CD4-positive, CD25-positive, alpha-beta regulatory T cell (primary cell): ENCODE data around the gene G6PD. TPM values are rescaled to one million over a fixed set of nuclear protein-coding genes. Genes with fewer than 3 reads are reported as not detected.
"Not testable (repeated sequence)": the region's sequence is repeated elsewhere in the genome, so short reads cannot be mapped to it uniquely, and the experiment has no call there.

Experiments used
- ATAC-seq, 2 donors: fragments of 150-1000 bp; cut with Tn5 transposase; one replicate each; pipeline ENCODE4 v1.10.0; 2021; ENCODE audit warnings: low read depth in 2 of 2, moderate number of reproducible peaks in 2 of 2, moderate library complexity in 1 of 2
- DNase-seq, 3 donors: peaks; one replicate each; pipeline versions ENCODE4 v3.0.0 to v3.0.0-alpha.2; 2012 to 2022; ENCODE audit warnings: mixed read lengths in 1 of 3
- H3K27ac ChIP-seq: one replicate; pipeline ENCODE4 v1.7.0; 2013; ENCODE audit warnings: mild to moderate bottlenecking, low read length; ENCODE audit not compliant: insufficient read depth, poor library complexity, severe bottlenecking
- H3K27me3 ChIP-seq: one replicate; pipeline ENCODE4 v1.7.0; 2013; ENCODE audit warnings: low read length; ENCODE audit not compliant: control insufficient read depth, insufficient read depth
- H3K36me3 ChIP-seq: one replicate; pipeline ENCODE4 v1.7.0; 2013; ENCODE audit warnings: mild to moderate bottlenecking, low read length, moderate library complexity; ENCODE audit not compliant: control insufficient read depth, insufficient read depth
- H3K4me1 ChIP-seq: 2 replicates; pipeline ENCODE4 v1.7.0; 2013; ENCODE audit warnings: mild to moderate bottlenecking, low read length; ENCODE audit not compliant: insufficient read depth, control insufficient read depth, poor library complexity, severe bottlenecking
- H3K4me3 ChIP-seq: one replicate; pipeline ENCODE4 v1.7.0; 2013; ENCODE audit warnings: low read depth, mild to moderate bottlenecking, low read length, moderate library complexity
- H3K9me3 ChIP-seq, 2 experiments: 1 replicate in 1 of 2; 2 replicates in 1 of 2; pipeline ENCODE4 v1.7.0; 2013; ENCODE audit warnings: low read length in 2 of 2, mild to moderate bottlenecking in 1 of 2, moderate library complexity in 1 of 2; ENCODE audit not compliant: control insufficient read depth in 2 of 2
- H3K27ac Mint-ChIP-seq, 3 donors: one replicate each; pipeline ENCODE4 v1.8.0; 2020 to 2022; ENCODE audit warnings: mild to moderate bottlenecking in 3 of 3, mixed read lengths in 3 of 3, moderate library complexity in 2 of 3
- H3K27me3 Mint-ChIP-seq: one replicate; pipeline ENCODE4 v1.8.0; 2022; ENCODE audit warnings: mild to moderate bottlenecking, mixed read lengths
- H3K36me3 Mint-ChIP-seq: one replicate; pipeline ENCODE4 v1.8.0; 2020; ENCODE audit warnings: mixed read lengths
- H3K4me1 Mint-ChIP-seq, 4 donors: one replicate each; pipeline ENCODE4 v1.8.0; 2020 to 2022; ENCODE audit warnings: mixed read lengths in 4 of 4, mild to moderate bottlenecking in 1 of 4
- H3K4me3 Mint-ChIP-seq, 4 donors: one replicate each; pipeline ENCODE4 v1.8.0; 2020 to 2022; ENCODE audit warnings: mild to moderate bottlenecking in 4 of 4, mixed read lengths in 4 of 4, moderate library complexity in 3 of 4
- H3K9me3 Mint-ChIP-seq, 7 donors: one replicate each; pipeline ENCODE4 v1.8.0; 2020 to 2022; ENCODE audit warnings: mixed read lengths in 7 of 7, mild to moderate bottlenecking in 3 of 7, moderate library complexity in 2 of 7
- polyA plus RNA-seq, 4 donors: library from polyadenylated mRNA; unstranded; fragments of 300-500 nt; fragmentation: Illumina TruSeq; gene quantifications; one replicate each; pipeline ENCODE4 v1.2.3, GENCODE V29; 2021
- total RNA-seq: library from RNA; stranded (reverse); gene quantifications from one replicate; pipeline ENCODE4 v1.2.3, GENCODE V29; 2022

The G6PD gene
- total and polyA plus RNA-seq, 5 donors from 2014 or later = 2.3 to 36.5 (median 4.5) TPM

DNA sequence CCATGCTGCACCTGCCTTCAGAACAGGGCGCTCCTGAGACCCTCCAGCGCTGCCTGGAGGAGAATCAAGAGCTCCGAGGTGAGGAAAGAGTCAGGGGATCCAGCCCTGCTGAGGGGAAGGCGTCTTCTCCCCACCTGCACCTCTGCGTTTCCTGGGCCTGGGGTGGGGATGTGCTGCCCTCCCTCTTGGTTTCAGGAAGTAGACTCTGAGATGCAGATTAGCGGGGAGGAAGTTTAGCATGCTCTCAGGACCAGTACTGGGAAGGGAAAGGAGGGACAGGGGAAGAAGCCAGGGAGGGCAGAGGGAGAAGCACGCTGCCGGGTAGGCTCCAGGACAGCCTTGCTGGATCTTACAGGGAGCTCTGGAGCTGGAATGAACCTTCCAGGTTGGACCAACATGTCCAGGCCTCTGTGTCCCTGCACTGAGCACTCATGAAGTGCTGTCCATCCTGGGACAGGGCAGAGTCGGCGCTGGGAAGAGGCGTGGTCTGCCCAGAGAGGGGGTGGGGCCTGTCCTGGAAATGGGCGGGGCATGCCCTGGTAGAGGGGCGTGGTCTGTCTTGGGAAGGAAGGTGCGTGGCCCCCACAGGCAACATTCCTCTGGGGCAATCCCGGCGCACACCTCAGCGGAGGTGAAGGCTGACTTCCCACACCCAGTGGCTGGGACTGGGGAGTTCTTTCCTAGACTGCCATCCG is 5.6 kb upstream of the G6PD start:
- H3K27ac Mint-ChIP-seq = peak overlapping the region in 1 of 3 donors; percentile 31
- H3K4me1 Mint-ChIP-seq = peaks cover 11 to 50% (median 18%) of the 10 kb centered on the region in 4 donors
- not testable (repeated sequence) for H3K9me3 Mint-ChIP-seq, H3K9me3 ChIP-seq, H3K27me3 Mint-ChIP-seq, ATAC-seq, H3K27ac ChIP-seq, H3K4me3 Mint-ChIP-seq, DNase-seq, H3K27me3 ChIP-seq, H3K4me3 ChIP-seq
- H3K36me3 Mint-ChIP-seq = peaks cover 20% of the 10 kb centered on the region
- H3K36me3 ChIP-seq = peaks cover 13% of the 10 kb centered on the region
- H3K4me1 ChIP-seq = peaks cover 21% of the 10 kb centered on the region

DNA sequence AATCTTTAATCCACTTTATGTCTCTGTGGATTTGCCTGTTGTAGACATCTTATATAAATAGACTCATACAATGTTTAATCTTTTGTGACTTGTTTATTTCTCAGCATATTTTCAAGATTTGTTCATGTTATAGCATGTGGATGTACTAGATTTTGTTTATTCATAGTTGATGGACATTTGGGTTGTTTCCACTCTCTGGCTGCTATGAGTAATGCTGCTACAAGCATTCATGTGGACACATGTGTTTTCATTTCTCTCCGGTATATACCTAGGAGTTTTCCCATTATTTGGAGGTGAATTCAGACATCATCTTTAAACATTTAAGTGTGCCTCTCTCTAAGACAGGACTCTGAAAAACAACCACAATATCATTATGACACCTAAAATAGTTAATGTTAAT is 3.1 kb upstream of the G6PD start:
- DNase-seq (no peak), ATAC-seq (no peak)
- H3K36me3 ChIP-seq = peaks cover 9% of the 10 kb centered on the region
- peaks cover 20% of the 10 kb centered on the region for H3K36me3 Mint-ChIP-seq
- H3K27ac ChIP-seq = no peak overlapping the region
- H3K27me3 Mint-ChIP-seq = no peaks in the 10 kb centered on the region
- H3K4me1 ChIP-seq = peaks cover 30% of the 10 kb centered on the region
- H3K4me3 Mint-ChIP-seq = peak overlapping the region in 3 of 4 donors; percentile 57 to 85 (median 73)
- peaks cover 11 to 58% (median 21%) of the 10 kb centered on the region in 4 donors for H3K4me1 Mint-ChIP-seq
- H3K9me3 ChIP-seq = no peaks in the 10 kb centered on the region
- no peaks in the 10 kb centered on the region for H3K27me3 ChIP-seq
- H3K4me3 ChIP-seq = peak overlapping the region; percentile 10
- peak overlapping the region in 1 of 3 donors; percentile 56 for H3K27ac Mint-ChIP-seq
- no peaks in the 10 kb centered on the region for H3K9me3 Mint-ChIP-seq

DNA sequence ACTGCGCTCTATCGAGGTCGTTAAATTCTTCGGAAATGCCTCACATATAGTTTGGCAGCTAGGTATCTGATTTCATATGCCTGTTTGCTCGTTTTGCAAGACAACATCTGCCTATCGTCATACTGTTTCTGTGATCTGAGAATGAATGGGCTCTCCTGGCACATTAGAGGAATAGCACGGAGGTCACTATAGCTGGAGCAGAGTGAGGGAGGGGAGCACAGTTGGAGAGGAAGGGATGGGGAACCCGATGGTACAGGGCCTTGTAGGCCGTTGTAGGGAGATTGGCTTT is 1.3 kb upstream of the G6PD start:
- no peak for ATAC-seq
- peaks cover 33% of the 10 kb centered on the region for H3K4me1 ChIP-seq

DNA sequence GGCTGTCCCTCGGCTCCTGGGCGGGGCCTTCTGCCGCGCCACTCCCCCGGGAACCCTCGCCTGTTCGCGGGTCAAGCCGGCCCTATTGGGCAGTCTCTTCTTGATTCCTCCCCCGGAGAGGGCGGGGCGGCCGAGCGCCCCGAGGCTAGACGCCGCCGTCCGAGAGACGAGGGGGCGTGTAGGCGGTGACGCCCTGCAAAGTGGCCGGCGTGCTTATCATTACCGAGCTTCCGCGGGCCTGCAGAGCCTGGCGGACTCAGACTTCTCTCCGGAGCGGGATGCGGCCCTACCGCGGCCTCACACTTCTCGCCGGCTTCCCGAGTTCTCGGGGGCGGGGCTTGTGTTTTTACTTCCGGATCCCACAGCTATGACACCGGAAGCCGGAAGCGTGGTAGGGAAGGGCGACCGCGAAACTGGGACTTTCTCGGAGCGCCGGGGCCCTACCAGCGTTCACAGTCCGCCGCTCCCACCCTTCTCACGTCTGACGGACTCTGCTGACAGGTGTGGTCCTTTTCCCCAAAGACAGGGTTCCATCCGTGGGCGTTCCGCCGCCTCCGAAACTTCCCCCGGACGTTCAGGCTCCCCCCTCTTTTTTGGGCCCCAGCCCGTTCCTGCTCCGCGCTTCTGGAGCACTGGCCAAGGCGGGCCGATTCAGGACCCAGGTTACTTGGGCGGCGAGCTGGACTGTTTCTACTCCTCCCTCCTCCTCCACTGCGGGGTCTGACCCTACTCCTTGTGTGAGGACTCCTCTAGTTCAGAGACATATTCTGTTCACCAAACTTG is 790 bp upstream of the G6PD start, which contains the start of gene IKBKG:
TSS of gene IKBKG (plus strand) at position 376 of the 783 bp plus-strand sequence. CDS start 4,383 bp downstream, outside the sequence.
- ATAC-seq = peak; percentile 78 to 82
- Histone ChIP-seq H3K9me3 (no peaks in the 10 kb centered on the region), H3K36me3 (peaks cover 2% of the 10 kb centered on the region), H3K27ac (peak within 1 kb of the TSS; percentile 92), H3K4me1 (peaks cover 39% of the 10 kb centered on the region), H3K27me3 (no peaks in the 10 kb centered on the region), H3K4me3 (peak within 1 kb of the TSS; percentile 88)
- Mint-ChIP-seq H3K4me3 (peak within 1 kb of the TSS; percentile 89 to 95 (median 90)), H3K27ac (peak within 1 kb of the TSS; percentile 91 to 98 (median 96)), H3K36me3 (peaks cover 13% of the 10 kb centered on the region), H3K27me3 (no peaks in the 10 kb centered on the region), H3K9me3 (no peaks in the 10 kb centered on the region), H3K4me1 (peaks cover 11 to 59% (median 22%) of the 10 kb centered on the region in 4 donors)
- DNase-seq = peak; percentile 84 to 92 (median 89)

More for the DNA sequence above, 1.3 kb upstream of the G6PD start:
- Mint-ChIP-seq H3K27ac (peak overlapping the region; percentile 91 to 98 (median 96)), H3K27me3 (no peaks in the 10 kb centered on the region), H3K4me1 (peaks cover 11 to 56% (median 21%) of the 10 kb centered on the region in 4 donors), H3K36me3 (peaks cover 13% of the 10 kb centered on the region), H3K4me3 (peak overlapping the region; percentile 89 to 95 (median 90)), H3K9me3 (no peaks in the 10 kb centered on the region)
- Histone ChIP-seq H3K4me3 (peak overlapping the region; percentile 88), H3K9me3 (no peaks in the 10 kb centered on the region), H3K27me3 (no peaks in the 10 kb centered on the region), H3K27ac (peak overlapping the region; percentile 92), H3K36me3 (peaks cover 3% of the 10 kb centered on the region)
- DNase-seq = no peak

DNA sequence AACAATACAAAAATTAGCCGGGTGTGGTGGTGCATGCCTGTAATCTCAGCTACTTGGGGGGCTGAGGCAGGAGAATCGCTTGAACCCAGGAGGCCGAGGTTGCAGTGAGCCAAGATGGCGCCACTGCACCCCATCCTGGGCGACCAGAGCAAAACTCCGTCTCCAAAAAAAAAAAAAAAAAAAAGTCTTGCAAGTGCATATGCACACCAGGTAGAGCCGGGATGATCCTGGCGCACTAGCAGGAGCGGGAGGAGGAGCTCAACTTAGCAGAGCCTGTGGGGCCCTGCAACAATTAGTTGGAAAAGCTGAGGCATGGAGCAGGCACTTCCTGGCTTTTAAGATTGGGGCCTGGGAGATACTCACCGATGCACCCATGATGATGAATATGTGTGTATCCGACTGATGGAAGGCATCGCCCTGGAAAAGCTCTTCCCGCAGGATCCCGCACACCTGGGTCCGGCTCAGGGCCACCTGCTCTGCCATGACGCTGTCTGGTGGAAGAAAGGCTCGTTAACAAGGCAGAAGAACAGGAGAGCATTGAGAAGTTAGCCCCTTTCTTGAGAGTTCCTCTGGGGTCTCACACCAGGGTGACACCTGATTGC is 872 bp downstream of the G6PD start:
- H3K27me3 ChIP-seq = no peaks in the 10 kb centered on the region
- Mint-ChIP-seq H3K4me1 (peaks cover 11 to 46% (median 20%) of the 10 kb centered on the region in 4 donors), H3K4me3 (peak overlapping the region; percentile 52 to 85 (median 80)), H3K9me3 (no peaks in the 10 kb centered on the region), H3K27ac (peak overlapping the region in 1 of 3 donors; percentile 67), H3K36me3 (peaks cover 6% of the 10 kb centered on the region), H3K27me3 (no peaks in the 10 kb centered on the region)
- DNase-seq = no peak
- H3K36me3 ChIP-seq = peaks cover 2% of the 10 kb centered on the region
- no peak overlapping the region for H3K27ac ChIP-seq
- H3K4me3 ChIP-seq = peak overlapping the region; percentile 64
- no peak for ATAC-seq
- H3K9me3 ChIP-seq = no peaks in the 10 kb centered on the region
- H3K4me1 ChIP-seq = peaks cover 41% of the 10 kb centered on the region

DNA sequence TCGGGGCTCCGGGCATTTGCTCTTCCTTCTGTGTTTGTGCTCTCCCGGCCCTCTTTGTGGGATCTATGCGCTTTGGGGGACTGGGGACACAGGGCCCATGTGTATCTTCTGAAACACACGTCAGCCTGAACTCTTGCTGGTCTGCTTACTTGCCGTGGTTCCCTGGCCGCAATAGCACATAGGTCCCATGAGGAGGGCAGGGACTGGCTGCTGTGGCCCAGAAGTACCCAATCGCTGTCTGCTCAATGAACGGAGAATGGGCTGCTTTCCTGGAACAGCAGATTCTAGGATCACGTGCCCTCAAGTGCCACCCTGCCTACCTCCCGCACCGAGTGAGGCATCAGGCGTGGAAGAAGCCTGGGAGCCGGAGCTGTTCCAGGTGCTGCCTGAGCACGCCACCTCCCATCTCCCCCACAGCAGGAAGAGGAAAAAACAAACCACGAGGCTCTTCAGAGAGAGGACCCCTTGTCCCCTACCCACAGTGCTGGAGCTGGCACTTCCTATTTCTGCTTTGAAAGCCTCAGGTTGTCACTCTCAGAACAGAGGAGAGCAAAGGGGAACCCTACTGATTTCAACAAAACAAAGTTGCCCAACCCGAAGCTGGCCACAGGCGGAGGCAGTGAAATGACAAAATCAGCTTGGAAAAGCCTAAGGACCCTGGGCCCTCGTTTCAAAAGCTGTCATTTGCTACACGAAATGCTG is 3.8 kb downstream of the G6PD start:
- Mint-ChIP-seq H3K9me3 (no peaks in the 10 kb centered on the region), H3K27ac (peak overlapping the region; percentile 32 to 86 (median 73)), H3K4me3 (peak overlapping the region; percentile 27 to 75 (median 58)), H3K36me3 (no peaks in the 10 kb centered on the region), H3K4me1 (peaks cover 0 to 25% (median 6%) of the 10 kb centered on the region in 4 donors), H3K27me3 (no peaks in the 10 kb centered on the region)
- no peaks in the 10 kb centered on the region for H3K9me3 ChIP-seq
- peaks cover 22% of the 10 kb centered on the region for H3K4me1 ChIP-seq
- peak in 1 of 3 donors; percentile 63 for DNase-seq
- H3K27me3 ChIP-seq = no peaks in the 10 kb centered on the region
- ATAC-seq = no peak
- no peaks in the 10 kb centered on the region for H3K36me3 ChIP-seq
- no peak overlapping the region for H3K27ac ChIP-seq
- peak overlapping the region; percentile 19 for H3K4me3 ChIP-seq
